Measurements from ENCODE around the gene BRF1.

The BRF1 gene

GRCh38 chr14:105171004-105171673 is 129.7 kb downstream of the BRF1 start:
- Histone ChIP-seq H3K4me1 (ENCODE audit: control insufficient read depth in 5 of 5, insufficient read depth in 5 of 5, low read length in 5 of 5) (peaks cover 0 to 67% (median 54%) of the 10 kb centered on the region in 5 donors), H3K9ac (ENCODE audit: low read length in 5 of 5) (no peak overlapping the region), H3K9me3 (ENCODE audit: control insufficient read depth in 5 of 5, low read length in 5 of 5) (no peaks in the 10 kb centered on the region), H3K36me3 (ENCODE audit: control insufficient read depth in 5 of 5, insufficient read depth in 5 of 5, low read length in 5 of 5) (no peaks in the 10 kb centered on the region), H3K4me3 (ENCODE audit: low read depth in 1 of 5, low read length in 5 of 5) (no peak overlapping the region), H3K27ac (ENCODE audit: low read depth, low read length) (no peak overlapping the region), H3K27me3 (ENCODE audit: control insufficient read depth in 5 of 5, insufficient read depth in 4 of 5, low read length in 5 of 5) (peaks cover 0 to 8% (median 3%) of the 10 kb centered on the region in 5 donors)

GRCh38 chr14:105169776-105170655 is 130.8 kb downstream of the BRF1 start:
- Histone ChIP-seq H3K4me1 (ENCODE audit: control insufficient read depth in 5 of 5, insufficient read depth in 5 of 5, low read length in 5 of 5) (peaks cover 0 to 69% (median 57%) of the 10 kb centered on the region in 5 donors), H3K27ac (ENCODE audit: low read depth, low read length) (no peak overlapping the region)

GRCh38 chr14:105168979-105169507 is 131.8 kb downstream of the BRF1 start:
- H3K4me1 ChIP-seq (ENCODE audit: control insufficient read depth in 5 of 5, insufficient read depth in 5 of 5, low read length in 5 of 5), result peaks cover 0 to 64% (median 55%) of the 10 kb centered on the region in 5 donors
- no peaks in the 10 kb centered on the region for H3K9me3 ChIP-seq (ENCODE audit: control insufficient read depth in 5 of 5, low read length in 5 of 5)
- H3K36me3 ChIP-seq (ENCODE audit: control insufficient read depth in 5 of 5, insufficient read depth in 5 of 5, low read length in 5 of 5), result no peaks in the 10 kb centered on the region
- H3K9ac ChIP-seq (ENCODE audit: low read length in 5 of 5), result no peak overlapping the region
- peaks cover 0 to 8% (median 3%) of the 10 kb centered on the region in 5 donors for H3K27me3 ChIP-seq (ENCODE audit: control insufficient read depth in 5 of 5, insufficient read depth in 4 of 5, low read length in 5 of 5)
- H3K27ac ChIP-seq (ENCODE audit: low read depth, low read length), result no peak overlapping the region
- peak overlapping the region in 4 of 5 donors; percentile 22 to 59 (median 42) for H3K4me3 ChIP-seq (ENCODE audit: low read depth in 1 of 5, low read length in 5 of 5)

More at GRCh38 chr14:105169776-105170655, 130.8 kb downstream of the BRF1 start:
- Histone ChIP-seq H3K27me3 (ENCODE audit: control insufficient read depth in 5 of 5, insufficient read depth in 4 of 5, low read length in 5 of 5) (peaks cover 0 to 8% (median 3%) of the 10 kb centered on the region in 5 donors), H3K36me3 (ENCODE audit: control insufficient read depth in 5 of 5, insufficient read depth in 5 of 5, low read length in 5 of 5) (no peaks in the 10 kb centered on the region), H3K9me3 (ENCODE audit: control insufficient read depth in 5 of 5, low read length in 5 of 5) (no peaks in the 10 kb centered on the region), H3K9ac (ENCODE audit: low read length in 5 of 5) (no peak overlapping the region), H3K4me3 (ENCODE audit: low read depth in 1 of 5, low read length in 5 of 5) (no peak overlapping the region)

GRCh38 chr14:105168496-105168978 is 132.3 kb downstream of the BRF1 start, which contains the start of gene JAG2:
JAG2 (minus strand) TSS chr14:105168776; CDS start chr14:105168420, 356 bp downstream.
- Histone ChIP-seq H3K4me3 (ENCODE audit: low read depth in 1 of 5, low read length in 5 of 5) (peak within 1 kb of the TSS in 4 of 5 donors; percentile 50 to 70 (median 56)), H3K9ac (ENCODE audit: low read length in 5 of 5) (no peak within 1 kb of the TSS), H3K27ac (ENCODE audit: low read depth, low read length) (no peak within 1 kb of the TSS), H3K27me3 (ENCODE audit: control insufficient read depth in 5 of 5, insufficient read depth in 4 of 5, low read length in 5 of 5) (peaks cover 0 to 8% (median 3%) of the 10 kb centered on the region in 5 donors), H3K36me3 (ENCODE audit: control insufficient read depth in 5 of 5, insufficient read depth in 5 of 5, low read length in 5 of 5) (no peaks in the 10 kb centered on the region), H3K9me3 (ENCODE audit: control insufficient read depth in 5 of 5, low read length in 5 of 5) (no peaks in the 10 kb centered on the region), H3K4me1 (ENCODE audit: control insufficient read depth in 5 of 5, insufficient read depth in 5 of 5, low read length in 5 of 5) (peaks cover 0 to 62% (median 55%) of the 10 kb centered on the region in 5 donors)

GRCh38 chr14:105168093-105168420 is 132.7 kb downstream of the BRF1 start:
- Histone ChIP-seq H3K27ac (ENCODE audit: low read depth, low read length) (no peak overlapping the region), H3K9ac (ENCODE audit: low read length in 5 of 5) (no peak overlapping the region), H3K9me3 (ENCODE audit: control insufficient read depth in 5 of 5, low read length in 5 of 5) (no peaks in the 10 kb centered on the region), H3K36me3 (ENCODE audit: control insufficient read depth in 5 of 5, insufficient read depth in 5 of 5, low read length in 5 of 5) (no peaks in the 10 kb centered on the region), H3K27me3 (ENCODE audit: control insufficient read depth in 5 of 5, insufficient read depth in 4 of 5, low read length in 5 of 5) (peaks cover 0 to 8% (median 3%) of the 10 kb centered on the region in 5 donors), H3K4me3 (ENCODE audit: low read depth in 1 of 5, low read length in 5 of 5) (peak overlapping the region in 4 of 5 donors; percentile 50 to 70 (median 56)), H3K4me1 (ENCODE audit: control insufficient read depth in 5 of 5, insufficient read depth in 5 of 5, low read length in 5 of 5) (peaks cover 0 to 66% (median 55%) of the 10 kb centered on the region in 5 donors)

GRCh38 chr14:105167303-105168092 is 133.3 kb downstream of the BRF1 start:
- peaks cover 0 to 8% (median 3%) of the 10 kb centered on the region in 5 donors for H3K27me3 ChIP-seq (ENCODE audit: control insufficient read depth in 5 of 5, insufficient read depth in 4 of 5, low read length in 5 of 5)
- H3K27ac ChIP-seq (ENCODE audit: low read depth, low read length), result no peak overlapping the region
- H3K9ac ChIP-seq (ENCODE audit: low read length in 5 of 5), result no peak overlapping the region
- H3K4me3 ChIP-seq (ENCODE audit: low read depth in 1 of 5, low read length in 5 of 5), result peak overlapping the region in 4 of 5 donors; percentile 50 to 70 (median 56)
- peaks cover 0 to 72% (median 55%) of the 10 kb centered on the region in 5 donors for H3K4me1 ChIP-seq (ENCODE audit: control insufficient read depth in 5 of 5, insufficient read depth in 5 of 5, low read length in 5 of 5)
- no peaks in the 10 kb centered on the region for H3K9me3 ChIP-seq (ENCODE audit: control insufficient read depth in 5 of 5, low read length in 5 of 5)
- no peaks in the 10 kb centered on the region for H3K36me3 ChIP-seq (ENCODE audit: control insufficient read depth in 5 of 5, insufficient read depth in 5 of 5, low read length in 5 of 5)

- peak overlapping the region in 2 of 5 donors; percentile 43 to 45 for H3K4me3 ChIP-seq (ENCODE audit: low read depth in 1 of 5, low read length in 5 of 5)
- no peaks in the 10 kb centered on the region for H3K36me3 ChIP-seq (ENCODE audit: control insufficient read depth in 5 of 5, insufficient read depth in 5 of 5, low read length in 5 of 5)
- H3K9me3 ChIP-seq (ENCODE audit: control insufficient read depth in 5 of 5, low read length in 5 of 5), result no peaks in the 10 kb centered on the region
- peak overlapping the region in 1 of 5 donors; percentile 28 for H3K9ac ChIP-seq (ENCODE audit: low read length in 5 of 5)
- H3K4me1 ChIP-seq (ENCODE audit: control insufficient read depth in 5 of 5, insufficient read depth in 5 of 5, low read length in 5 of 5), result peaks cover 0 to 77% (median 55%) of the 10 kb centered on the region in 5 donors
- H3K27me3 ChIP-seq (ENCODE audit: control insufficient read depth in 5 of 5, insufficient read depth in 4 of 5, low read length in 5 of 5), result peaks cover 0 to 8% (median 3%) of the 10 kb centered on the region in 5 donors
- no peak overlapping the region for H3K27ac ChIP-seq (ENCODE audit: low read depth, low read length)
Observed at GRCh38 chr14:105166571-105167302, 134.1 kb downstream of the BRF1 start.

- Histone ChIP-seq H3K9me3 (ENCODE audit: control insufficient read depth in 5 of 5, low read length in 5 of 5) (no peaks in the 10 kb centered on the region), H3K27me3 (ENCODE audit: control insufficient read depth in 5 of 5, insufficient read depth in 4 of 5, low read length in 5 of 5) (peaks cover 0 to 8% (median 2%) of the 10 kb centered on the region in 5 donors), H3K4me3 (ENCODE audit: low read depth in 1 of 5, low read length in 5 of 5) (peak overlapping the region in 1 of 5 donors; percentile 45), H3K9ac (ENCODE audit: low read length in 5 of 5) (peak overlapping the region in 1 of 5 donors; percentile 28), H3K4me1 (ENCODE audit: control insufficient read depth in 5 of 5, insufficient read depth in 5 of 5, low read length in 5 of 5) (peaks cover 0 to 76% (median 48%) of the 10 kb centered on the region in 5 donors), H3K27ac (ENCODE audit: low read depth, low read length) (no peak overlapping the region), H3K36me3 (ENCODE audit: control insufficient read depth in 5 of 5, insufficient read depth in 5 of 5, low read length in 5 of 5) (no peaks in the 10 kb centered on the region)
Observed at GRCh38 chr14:105165761-105166485, 134.9 kb downstream of the BRF1 start.

All from subcutaneous abdominal adipose tissue (tissue), 5 donors.